ENCODE results near the gene ZDHHC14.
"Not testable (repeated sequence)": the region's sequence is repeated elsewhere in the genome, so short reads cannot be mapped to it uniquely, and the experiment has no call there.

Gene ZDHHC14

GRCh38 chr6:157379656-157380457 lies 1.1 kb upstream of the ZDHHC14 start:
- TF ChIP-seq CTCF (IDR thresholded peaks at IDR 0.05; ENCODE audit: control insufficient read depth, extremely low read depth, insufficient read depth): no peak

GRCh38 chr6:157380458-157380778 lies 572 bp upstream of the ZDHHC14 start:
- peak overlapping the region; percentile 92 for H3K4me3 ChIP-seq (ENCODE audit: low read depth, low read length)
- TF ChIP-seq CTCF (IDR thresholded peaks at IDR 0.05; ENCODE audit: control insufficient read depth, extremely low read depth, insufficient read depth): no peak
- no peak for DNase-seq (ENCODE audit: low read depth)

More at GRCh38 chr6:157379656-157380457, 1.1 kb upstream of the ZDHHC14 start:
- peak; percentile 56 for DNase-seq (ENCODE audit: low read depth)
- peak overlapping the region; percentile 92 for H3K4me3 ChIP-seq (ENCODE audit: low read depth, low read length)

- DNase-seq (ENCODE audit: low read depth): no peak
- peak overlapping the region; percentile 92 for H3K4me3 ChIP-seq (ENCODE audit: low read depth, low read length)
- peak; percentile 38 for TF ChIP-seq CTCF (IDR thresholded peaks at IDR 0.05; ENCODE audit: control insufficient read depth, extremely low read depth, insufficient read depth)
These were observed 936 bp downstream of the ZDHHC14 start for GRCh38 chr6:157381631-157382621.

GRCh38 chr6:157382821-157383220 lies 1.8 kb downstream of the ZDHHC14 start:
- peak; percentile 38 for DNase-seq (ENCODE audit: low read depth)
- peak overlapping the region; percentile 92 for H3K4me3 ChIP-seq (ENCODE audit: low read depth, low read length)
- TF ChIP-seq CTCF (IDR thresholded peaks at IDR 0.05; ENCODE audit: control insufficient read depth, extremely low read depth, insufficient read depth): no peak

- TF ChIP-seq CTCF (IDR thresholded peaks at IDR 0.05; ENCODE audit: control insufficient read depth, extremely low read depth, insufficient read depth): no peak
- DNase-seq (ENCODE audit: low read depth): no peak
- no peak overlapping the region for H3K4me3 ChIP-seq (ENCODE audit: low read depth, low read length)
These were observed 2.5 kb downstream of the ZDHHC14 start for GRCh38 chr6:157383471-157383870.

- DNase-seq (ENCODE audit: low read depth); H3K4me3 ChIP-seq (ENCODE audit: low read depth, low read length): not testable (repeated sequence)
These were observed 4.0 kb downstream of the ZDHHC14 start for GRCh38 chr6:157384962-157385361.

- H3K4me3 ChIP-seq (ENCODE audit: low read depth, low read length): no peak overlapping the region
- no peak for DNase-seq (ENCODE audit: low read depth)
- no peak for TF ChIP-seq CTCF (IDR thresholded peaks at IDR 0.05; ENCODE audit: control insufficient read depth, extremely low read depth, insufficient read depth)
These were observed 4.5 kb downstream of the ZDHHC14 start for GRCh38 chr6:157385482-157385881.
